Liver (tissue), 3 donors: Measurements from ENCODE around the gene NUP153.

ENCODE experiments used
- EGR1 ChIP-seq, 2 donors: IDR thresholded peaks; 2 replicates each; pipeline ENCODE4 v1.6.1; 2016 to 2018; ENCODE audit warnings: antibody characterized with exemption in 2 of 2, low read depth in 2 of 2
- GABPA ChIP-seq, 2 donors: IDR thresholded peaks in 1 of 2; conservative IDR thresholded peaks in 1 of 2; 2 replicates each; pipeline ENCODE4 v1.6.1; 2016; ENCODE audit warnings: antibody characterized with exemption in 2 of 2, mild to moderate bottlenecking in 1 of 2, moderate library complexity in 1 of 2
- HNF4A ChIP-seq, 2 donors: conservative IDR thresholded peaks; 2 replicates each; pipeline ENCODE4 v1.6.1; 2016; ENCODE audit warnings: antibody characterized with exemption in 2 of 2, mild to moderate bottlenecking in 2 of 2
- JUND ChIP-seq, 2 donors: IDR thresholded peaks; 2 replicates each; pipeline ENCODE4 v1.6.1; 2016; ENCODE audit warnings: antibody characterized with exemption in 2 of 2
- MAX ChIP-seq: IDR thresholded peaks from 2 replicates; pipeline ENCODE4 v1.6.1; 2016; ENCODE audit warnings: antibody characterized with exemption
- RXRA ChIP-seq, 2 donors: IDR thresholded peaks; 2 replicates each; pipeline ENCODE4 v1.6.1; 2017 to 2018; ENCODE audit warnings: antibody characterized with exemption in 2 of 2, mild to moderate bottlenecking in 1 of 2
- YY1 ChIP-seq: IDR thresholded peaks from 2 replicates; pipeline ENCODE4 v1.6.1; 2016; ENCODE audit warnings: antibody characterized with exemption, mild to moderate bottlenecking
- TF ChIP-seq, protein P1 (sequence below): fragments of 150-350 bp; IDR thresholded peaks from 2 replicates; pipeline ENCODE4 v1.5.1; 2017; ENCODE audit warnings: improper control_type of control experiment, low read depth, low read length; ENCODE audit not compliant: missing input control
- TF ChIP-seq, protein P2 (sequence below): IDR thresholded peaks from 2 replicates; pipeline ENCODE4 v1.6.1; 2016; ENCODE audit warnings: antibody characterized with exemption, mild to moderate bottlenecking
- donor health status: healthy.
- donor health status: healthy.

DNA sequence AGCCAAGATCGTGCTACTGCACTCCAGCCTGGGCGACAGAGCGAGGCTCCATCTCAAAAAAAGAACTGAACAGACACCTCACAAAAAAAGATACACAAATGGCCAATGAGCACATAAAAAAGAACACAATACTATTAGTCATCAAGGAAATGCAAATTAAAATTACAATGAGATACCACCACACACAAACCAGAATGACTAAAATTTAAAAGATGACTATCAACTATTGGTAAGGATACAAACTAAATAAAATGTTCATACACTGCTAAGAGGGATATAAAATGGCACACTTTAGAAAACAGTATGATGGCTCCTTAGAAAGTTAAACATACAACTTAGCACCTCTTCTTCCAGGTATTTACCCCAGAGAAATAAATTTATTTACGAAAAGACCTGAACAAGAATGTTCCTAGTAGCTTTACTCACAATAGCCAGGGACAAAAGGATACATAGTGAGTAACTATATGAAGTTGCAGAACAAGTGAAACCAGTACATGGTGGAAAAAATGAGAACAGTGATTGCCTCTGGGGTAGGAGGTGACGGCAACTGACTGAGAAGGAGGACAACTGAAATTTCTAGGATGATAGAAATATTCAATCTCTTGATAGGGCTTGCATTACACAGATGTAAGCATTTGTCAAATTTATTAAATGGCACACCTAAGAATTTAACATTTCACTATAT lies 53.4 kb downstream of the NUP153 start:
- TF ChIP-seq, protein P1, sequence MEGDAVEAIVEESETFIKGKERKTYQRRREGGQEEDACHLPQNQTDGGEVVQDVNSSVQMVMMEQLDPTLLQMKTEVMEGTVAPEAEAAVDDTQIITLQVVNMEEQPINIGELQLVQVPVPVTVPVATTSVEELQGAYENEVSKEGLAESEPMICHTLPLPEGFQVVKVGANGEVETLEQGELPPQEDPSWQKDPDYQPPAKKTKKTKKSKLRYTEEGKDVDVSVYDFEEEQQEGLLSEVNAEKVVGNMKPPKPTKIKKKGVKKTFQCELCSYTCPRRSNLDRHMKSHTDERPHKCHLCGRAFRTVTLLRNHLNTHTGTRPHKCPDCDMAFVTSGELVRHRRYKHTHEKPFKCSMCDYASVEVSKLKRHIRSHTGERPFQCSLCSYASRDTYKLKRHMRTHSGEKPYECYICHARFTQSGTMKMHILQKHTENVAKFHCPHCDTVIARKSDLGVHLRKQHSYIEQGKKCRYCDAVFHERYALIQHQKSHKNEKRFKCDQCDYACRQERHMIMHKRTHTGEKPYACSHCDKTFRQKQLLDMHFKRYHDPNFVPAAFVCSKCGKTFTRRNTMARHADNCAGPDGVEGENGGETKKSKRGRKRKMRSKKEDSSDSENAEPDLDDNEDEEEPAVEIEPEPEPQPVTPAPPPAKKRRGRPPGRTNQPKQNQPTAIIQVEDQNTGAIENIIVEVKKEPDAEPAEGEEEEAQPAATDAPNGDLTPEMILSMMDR, result no peak
- TF ChIP-seq EGR1 (IDR thresholded peaks at IDR 0.05; ENCODE audit: low read depth in 2 of 2) (no peak), MAX (no peak), GABPA (IDR thresholded peaks at IDR 0.05 in 1 of 2, conservative IDR thresholded peaks at IDR 0.05 in 1 of 2) (no peak), RXRA (IDR thresholded peaks at IDR 0.05) (no peak), HNF4A (conservative IDR thresholded peaks at IDR 0.05) (no peak), YY1 (no peak), JUND (IDR thresholded peaks at IDR 0.05) (no peak)
- TF ChIP-seq, protein P2, sequence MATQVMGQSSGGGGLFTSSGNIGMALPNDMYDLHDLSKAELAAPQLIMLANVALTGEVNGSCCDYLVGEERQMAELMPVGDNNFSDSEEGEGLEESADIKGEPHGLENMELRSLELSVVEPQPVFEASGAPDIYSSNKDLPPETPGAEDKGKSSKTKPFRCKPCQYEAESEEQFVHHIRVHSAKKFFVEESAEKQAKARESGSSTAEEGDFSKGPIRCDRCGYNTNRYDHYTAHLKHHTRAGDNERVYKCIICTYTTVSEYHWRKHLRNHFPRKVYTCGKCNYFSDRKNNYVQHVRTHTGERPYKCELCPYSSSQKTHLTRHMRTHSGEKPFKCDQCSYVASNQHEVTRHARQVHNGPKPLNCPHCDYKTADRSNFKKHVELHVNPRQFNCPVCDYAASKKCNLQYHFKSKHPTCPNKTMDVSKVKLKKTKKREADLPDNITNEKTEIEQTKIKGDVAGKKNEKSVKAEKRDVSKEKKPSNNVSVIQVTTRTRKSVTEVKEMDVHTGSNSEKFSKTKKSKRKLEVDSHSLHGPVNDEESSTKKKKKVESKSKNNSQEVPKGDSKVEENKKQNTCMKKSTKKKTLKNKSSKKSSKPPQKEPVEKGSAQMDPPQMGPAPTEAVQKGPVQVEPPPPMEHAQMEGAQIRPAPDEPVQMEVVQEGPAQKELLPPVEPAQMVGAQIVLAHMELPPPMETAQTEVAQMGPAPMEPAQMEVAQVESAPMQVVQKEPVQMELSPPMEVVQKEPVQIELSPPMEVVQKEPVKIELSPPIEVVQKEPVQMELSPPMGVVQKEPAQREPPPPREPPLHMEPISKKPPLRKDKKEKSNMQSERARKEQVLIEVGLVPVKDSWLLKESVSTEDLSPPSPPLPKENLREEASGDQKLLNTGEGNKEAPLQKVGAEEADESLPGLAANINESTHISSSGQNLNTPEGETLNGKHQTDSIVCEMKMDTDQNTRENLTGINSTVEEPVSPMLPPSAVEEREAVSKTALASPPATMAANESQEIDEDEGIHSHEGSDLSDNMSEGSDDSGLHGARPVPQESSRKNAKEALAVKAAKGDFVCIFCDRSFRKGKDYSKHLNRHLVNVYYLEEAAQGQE, result no peak
